ENCODE measurements around the gene MRPS27.
A peak's percentile ranks its signal among the peaks of the same experiment; 100 is the strongest.

DNA sequence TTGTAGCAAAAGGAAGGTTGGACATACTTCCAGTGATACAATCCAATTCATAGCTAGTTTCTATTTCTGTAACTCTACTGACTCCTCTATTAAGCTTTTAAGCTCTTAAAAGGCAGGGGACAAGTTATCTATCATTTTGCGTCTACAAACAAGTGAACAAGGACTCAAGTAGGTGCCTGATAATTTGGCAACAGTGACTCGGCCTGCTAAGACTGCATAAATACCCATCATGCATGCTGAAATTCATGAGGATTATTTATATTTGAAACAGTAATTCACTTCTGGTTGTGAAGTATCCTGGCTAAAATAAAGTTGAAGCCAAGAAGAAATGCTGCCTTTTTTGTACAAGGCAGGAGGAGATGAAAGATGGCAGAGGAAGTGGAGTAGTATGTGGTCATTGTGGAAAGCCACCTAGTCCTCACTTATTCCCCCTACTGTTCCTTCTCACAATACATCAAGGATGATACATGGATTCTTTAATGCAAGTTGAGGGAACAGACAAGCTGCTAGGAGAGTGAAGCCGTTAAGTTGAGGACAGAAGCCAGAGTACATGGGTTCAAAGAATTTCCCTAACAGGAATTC lies 74.0 kb downstream of the MRPS27 start:
- TF ChIP-seq, protein P1, sequence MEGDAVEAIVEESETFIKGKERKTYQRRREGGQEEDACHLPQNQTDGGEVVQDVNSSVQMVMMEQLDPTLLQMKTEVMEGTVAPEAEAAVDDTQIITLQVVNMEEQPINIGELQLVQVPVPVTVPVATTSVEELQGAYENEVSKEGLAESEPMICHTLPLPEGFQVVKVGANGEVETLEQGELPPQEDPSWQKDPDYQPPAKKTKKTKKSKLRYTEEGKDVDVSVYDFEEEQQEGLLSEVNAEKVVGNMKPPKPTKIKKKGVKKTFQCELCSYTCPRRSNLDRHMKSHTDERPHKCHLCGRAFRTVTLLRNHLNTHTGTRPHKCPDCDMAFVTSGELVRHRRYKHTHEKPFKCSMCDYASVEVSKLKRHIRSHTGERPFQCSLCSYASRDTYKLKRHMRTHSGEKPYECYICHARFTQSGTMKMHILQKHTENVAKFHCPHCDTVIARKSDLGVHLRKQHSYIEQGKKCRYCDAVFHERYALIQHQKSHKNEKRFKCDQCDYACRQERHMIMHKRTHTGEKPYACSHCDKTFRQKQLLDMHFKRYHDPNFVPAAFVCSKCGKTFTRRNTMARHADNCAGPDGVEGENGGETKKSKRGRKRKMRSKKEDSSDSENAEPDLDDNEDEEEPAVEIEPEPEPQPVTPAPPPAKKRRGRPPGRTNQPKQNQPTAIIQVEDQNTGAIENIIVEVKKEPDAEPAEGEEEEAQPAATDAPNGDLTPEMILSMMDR (IDR thresholded peaks at IDR 0.05): peak in 1 of 5 experiments; percentile 22
- TF ChIP-seq EP300 (IDR thresholded peaks at IDR 0.05; ENCODE audit: low read depth): no peak

Measured in transverse colon (tissue), 3 donors.